ENCODE data around the gene SOAT1. TPM values are rescaled to one million over a fixed set of nuclear protein-coding genes. Genes with fewer than 3 reads are reported as not detected.

The SOAT1 gene
- total and polyA plus RNA-seq, 2 of the 4 experiments (the other 2 are of a cell fraction) = 19.5 to 19.8 TPM

GRCh38 chr1:179327196-179327595 is 33.6 kb downstream of the SOAT1 start:
- in situ Hi-C loops (cut with MboI; ENCODE audit: low sequenced_read_pairs) = no loop called here
- Histone ChIP-seq H4K20me1 (ENCODE audit: insufficient read depth, low read length) (peaks cover 3% of the 10 kb centered on the region; the same call in 1 of the 2 replicates), H3K23ac (ENCODE audit: low read depth, low read length) (no peak overlapping the region), H4K5ac (ENCODE audit: low read depth, low read length) (no peak overlapping the region), H3K18ac (ENCODE audit: low read depth, low read length) (no peak overlapping the region), H2BK20ac (ENCODE audit: low read depth, low read length) (no peak overlapping the region), H3K79me1 (ENCODE audit: low read depth in 1 of 2, low read length in 2 of 2) (peaks cover 27 to 32% of the 10 kb centered on the region in 2 experiments; a peak in 3 of 4 replicates), H2BK120ac (ENCODE audit: low read depth, low read length) (no peak overlapping the region), H3K9me1 (ENCODE audit: insufficient read depth, low read length) (no peaks in the 10 kb centered on the region), H3K4me2 (ENCODE audit: low read depth, low read length) (no peak overlapping the region), H4K8ac (ENCODE audit: low read depth in 2 of 2, low read length in 2 of 2) (no peak overlapping the region), H3K4me3 (ENCODE audit: insufficient read depth, low read depth, low read length) (no peak overlapping the region), H3K27me3 (ENCODE audit: control insufficient read depth, insufficient read depth, low read length) (no peaks in the 10 kb centered on the region), H2AK5ac (ENCODE audit: low read depth, low read length) (no peak overlapping the region), H3K56ac (ENCODE audit: extremely low read depth, insufficient read depth, low read length) (no peak overlapping the region), H2BK15ac (ENCODE audit: low read depth, low read length) (no peak overlapping the region), H3K27ac (ENCODE audit: insufficient read depth, low read length) (no peak overlapping the region), H3K9me3 (ENCODE audit: control insufficient read depth, insufficient read depth, low read length) (no peaks in the 10 kb centered on the region), H4K91ac (ENCODE audit: insufficient read depth, low read depth, low read length) (no peak overlapping the region), H3K4ac (ENCODE audit: low read depth, low read length) (no peak overlapping the region), H2AFZ (replicated peaks; ENCODE audit: low read length, poor library complexity) (no peak overlapping the region), H3K4me1 (ENCODE audit: control insufficient read depth, insufficient read depth, low read length) (0 out of 2 replicates have a peak, but pooled peaks cover 2% of the 10 kb centered on the region), H3K36me3 (ENCODE audit: control insufficient read depth, insufficient read depth, low read length) (peaks cover 5% of the 10 kb centered on the region; the same call in 1 of the 2 replicates), H2BK5ac (ENCODE audit: low read depth, low read length, poor library complexity, severe bottlenecking) (no peak overlapping the region), H3K14ac (replicated peaks; ENCODE audit: low read depth, low read length) (no peak overlapping the region), H3K9ac (ENCODE audit: low read depth, low read length) (no peak overlapping the region), H2AK9ac (replicated peaks; ENCODE audit: low read depth, low read length, poor library complexity) (no peak overlapping the region)
- WGBS, 2 experiments (ENCODE audit: extremely low coverage in 2 of 2, insufficient read length in 1 of 2) = 100% methylated on average over 1 of the region's 7 CpGs; no CpG with 5 or more reads in 1 of the 2 experiments
- no TSS peak for BruUV-seq (replicated peaks)
- ATAC-seq (ENCODE audit: low read depth) = no peak
- CTCF ChIA-PET = interaction anchor here (1.7 kb wide), 1 partner anchor 26 kb away, joined by 4 read pairs; no protein-coding TSS in a partner anchor
- POLR2A ChIA-PET (ENCODE audit: unreplicated experiment) = no interaction called here
- dilution Hi-C loops (cut with HindIII; ENCODE audit: low sequenced_read_pairs, unreplicated experiment) = no loop called here
- intact Hi-C loops (cut with micrococcal nuclease) = no loop called here
- TF ChIP-seq NFE2L2 (IDR thresholded peaks at IDR 0.05; ENCODE audit: low read depth, low read length) (no peak), SMC3 (IDR thresholded peaks at IDR 0.05; ENCODE audit: low read depth, low read length) (no peak), RCOR1 (IDR thresholded peaks at IDR 0.05; ENCODE audit: insufficient replicate concordance, low read length) (no peak), MAZ (IDR thresholded peaks at IDR 0.05; ENCODE audit: borderline replicate concordance, low read depth, low read length) (no peak), POLR2A (IDR thresholded peaks at IDR 0.05; ENCODE audit: low read depth, low read length) (no peak)
- DNase-seq = no peak
